H1 (cell line): Measurements from ENCODE around the gene NEDD8. TPM values are rescaled to one million over a fixed set of nuclear protein-coding genes. Genes with fewer than 3 reads are reported as not detected.

ENCODE experiments used
- CHD7 ChIP-seq: fragments of 300-600 bp; sonication (generic); IDR thresholded peaks from 2 replicates; pipeline ENCODE4 v1.7.1; 2012; ENCODE audit warnings: low read length, moderate library complexity, mild to moderate bottlenecking, inconsistent platforms; ENCODE audit not compliant: insufficient replicate concordance
- CREB1 ChIP-seq: IDR thresholded peaks from 2 replicates; pipeline ENCODE4 v1.6.1; 2012; ENCODE audit warnings: inconsistent platforms
- CTCF ChIP-seq, 3 experiments: IDR thresholded peaks; 1 replicate in 2 of 3; 2 replicates in 1 of 3; pipeline versions ENCODE4 v1.5.1 to v1.6.1; 2011; ENCODE audit warnings: low read length in 3 of 3, mild to moderate bottlenecking in 3 of 3, inconsistent platforms in 2 of 3, low read depth in 1 of 3, moderate library complexity in 1 of 3; ENCODE audit not compliant: insufficient read depth in 1 of 3; ENCODE audit errors: control extremely low read depth in 1 of 3
- RNF2 ChIP-seq: fragments of 200-900, 300-1000 bp; sonication (generic); IDR thresholded peaks from 2 replicates; pipeline ENCODE4 v1.7.1; 2016; ENCODE audit warnings: borderline replicate concordance, low read depth, mild to moderate bottlenecking, antibody characterized with exemption, low read length; ENCODE audit not compliant: poor library complexity, severe bottlenecking; ENCODE audit errors: missing control alignments
- SRF ChIP-seq: IDR thresholded peaks from 2 replicates; pipeline ENCODE4 v1.6.1; 2011; ENCODE audit warnings: mild to moderate bottlenecking, low read depth, low read length, moderate library complexity
- TCF12 ChIP-seq: IDR thresholded peaks from 2 replicates; pipeline ENCODE4 v1.6.1; 2011; ENCODE audit warnings: low read depth, mild to moderate bottlenecking, low read length
- ZNF274 ChIP-seq: IDR thresholded peaks from 2 replicates; pipeline ENCODE4 v1.7.0; 2012; ENCODE audit warnings: low read length, borderline replicate concordance; ENCODE audit errors: extremely low read depth
- polyA plus RNA-seq, 7 experiments: library from polyadenylated mRNA; depleted of rRNA in 3 of 7; stranded (reverse) in 5 of 7; unstranded in 2 of 7; fragments of >200 nt in 5 of 7; fragments of 200-250 nt in 2 of 7; gene quantifications; 1 replicate in 5 of 7; 2 replicates in 1 of 7; 4 replicates in 1 of 7; pipeline versions ENCODE4 v1.2.1 to v1.2.3, GENCODE V29; 2011 to 2013; ENCODE audit warnings: missing spikeins in 2 of 7, mixed read lengths in 2 of 7
- total RNA-seq: library from RNA; stranded (reverse); fragmentation: NEBNext Ultra II Directional; extraction: Animal tissue kit (Norgen Biotek cat#: 25700); gene quantifications from 2 replicates; pipeline ENCODE4 v1.2.1, GENCODE V29; 2021

NEDD8 gene
- total and polyA plus RNA-seq, 2 of the 8 experiments (the other 6 are each of a cell fraction or from before 2014, with no cell fraction given), result 253 to 317 TPM

- TF ChIP-seq CHD7, result no peak
- TF ChIP-seq RNF2, result no peak
- peak; percentile 58; the same call in 1 of the 2 replicates for TF ChIP-seq CREB1
- no peak; a peak in 1 of 4 replicates for TF ChIP-seq CTCF (IDR thresholded peaks at IDR 0.05; ENCODE audit: control extremely low read depth in 1 of 3, insufficient read depth in 1 of 3, low read depth in 1 of 3, low read length in 3 of 3)
- peak; percentile 74; the same call in 1 of the 2 replicates for TF ChIP-seq TCF12
- no peak for TF ChIP-seq ZNF274
- peak; percentile 66 for TF ChIP-seq SRF
Observed at GRCh38 chr14:24188251-24189058, 43.7 kb downstream of the NEDD8 start, which contains the start of gene IPO4 (continued).
